CD1c-positive myeloid dendritic cell (primary cell): ENCODE data around the gene PSME2.

Experiments
- DNase-seq: peaks from one replicate; pipeline ENCODE4 v3.0.0-alpha.2; 2016; ENCODE audit errors: extremely low spot score

PSME2 gene

DNA sequence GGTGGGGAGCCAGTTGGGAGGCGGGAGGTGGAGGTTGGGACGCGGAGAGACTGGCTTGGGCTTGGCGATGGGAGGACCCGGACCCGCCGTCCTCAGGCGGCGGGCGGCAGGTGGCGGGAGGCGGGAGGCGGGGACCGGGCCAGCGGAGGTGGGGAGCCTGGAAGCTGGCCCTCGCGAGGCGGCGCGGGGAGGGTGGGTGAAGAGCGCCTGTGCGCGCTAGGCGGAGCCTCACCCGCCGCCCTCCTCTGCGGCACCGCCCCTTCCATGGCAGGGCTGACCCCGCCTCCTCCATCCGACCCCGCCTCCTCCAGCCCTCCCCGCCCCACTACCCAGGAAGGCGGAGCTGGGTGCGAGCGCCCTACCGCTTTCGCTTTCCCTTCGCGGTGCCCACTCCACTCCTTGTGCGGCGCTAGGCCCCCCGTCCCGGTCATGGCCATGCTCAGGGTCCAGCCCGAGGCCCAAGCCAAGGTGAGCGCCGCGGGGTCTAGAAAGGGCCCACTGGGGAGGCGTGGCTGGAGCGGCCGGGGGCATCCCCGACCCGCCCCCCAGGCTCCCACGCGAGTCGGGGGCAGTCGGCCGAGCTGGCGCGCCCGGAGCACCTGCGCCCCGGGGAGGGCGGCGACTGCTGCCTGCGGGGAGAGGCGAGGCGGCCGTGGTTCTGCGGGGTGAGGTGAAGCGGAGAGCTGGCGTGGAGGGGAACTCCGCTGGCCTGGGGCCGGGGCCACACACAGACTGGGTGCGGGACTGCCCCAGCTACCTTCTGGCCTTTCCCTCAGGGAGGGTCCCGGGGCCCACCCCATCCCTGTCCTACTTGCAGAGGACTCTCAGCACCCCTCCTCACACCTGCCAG, 10.4 kb downstream of the PSME2 start, which contains the start of gene PSME1:
Gene PSME1, plus strand, starts transcription at position 361 of the 850 bp plus-strand sequence. Its CDS starts 69 bp downstream, at position 430.
- DNase-seq = peak; percentile 95

DNA sequence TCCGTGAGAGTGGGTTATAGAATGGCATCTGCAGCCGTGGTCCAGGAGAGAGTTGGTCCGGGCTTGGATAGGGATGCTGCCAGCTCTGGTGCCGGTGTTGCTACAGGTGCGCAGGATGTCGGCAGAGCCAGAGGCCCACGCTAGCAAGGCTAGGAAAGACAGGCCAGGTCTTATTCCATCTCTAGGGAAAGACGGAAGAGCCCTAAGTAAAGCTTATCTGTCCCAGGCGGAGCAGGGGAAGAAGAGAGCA, 10.9 kb downstream of the PSME2 start:
- DNase-seq = no peak

DNA sequence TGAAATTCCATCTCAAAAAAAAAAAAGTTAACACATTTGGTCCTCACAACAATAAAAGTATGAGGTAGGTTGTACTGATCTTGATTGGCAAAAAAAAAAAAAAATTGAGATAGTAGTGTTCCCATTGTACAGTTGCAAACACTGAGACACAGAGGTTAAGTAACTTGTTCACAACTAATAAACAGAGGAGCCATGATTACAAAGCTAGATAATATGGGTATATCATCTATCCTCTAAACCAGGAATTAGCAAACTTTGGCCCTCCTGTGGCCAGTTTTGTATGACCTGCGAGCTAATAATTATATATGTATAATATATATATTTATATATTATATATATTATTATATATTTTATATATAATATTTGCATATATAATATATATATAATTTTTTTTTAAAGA, 12.7 kb downstream of the PSME2 start:
- no peak for DNase-seq

DNA sequence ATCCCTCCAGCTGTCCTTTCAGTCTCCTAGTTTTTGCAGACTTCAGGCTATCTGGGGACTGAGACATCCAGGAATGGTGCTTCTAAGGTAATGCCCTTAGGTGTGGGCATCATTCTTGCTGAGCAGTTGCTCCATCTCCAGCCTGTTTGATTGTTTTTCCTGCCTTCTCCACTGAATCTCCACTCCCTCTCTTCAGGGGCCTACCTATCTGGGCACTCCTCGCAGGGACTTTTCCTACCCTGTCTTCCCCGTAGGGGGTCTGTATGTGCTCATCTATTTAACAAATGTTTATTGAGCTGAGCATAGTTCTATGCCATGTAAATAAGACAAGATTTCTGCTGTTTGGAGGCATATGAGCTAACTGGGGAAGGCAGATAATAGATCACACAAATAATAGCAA, 13.4 kb downstream of the PSME2 start:
- no peak for DNase-seq

DNA sequence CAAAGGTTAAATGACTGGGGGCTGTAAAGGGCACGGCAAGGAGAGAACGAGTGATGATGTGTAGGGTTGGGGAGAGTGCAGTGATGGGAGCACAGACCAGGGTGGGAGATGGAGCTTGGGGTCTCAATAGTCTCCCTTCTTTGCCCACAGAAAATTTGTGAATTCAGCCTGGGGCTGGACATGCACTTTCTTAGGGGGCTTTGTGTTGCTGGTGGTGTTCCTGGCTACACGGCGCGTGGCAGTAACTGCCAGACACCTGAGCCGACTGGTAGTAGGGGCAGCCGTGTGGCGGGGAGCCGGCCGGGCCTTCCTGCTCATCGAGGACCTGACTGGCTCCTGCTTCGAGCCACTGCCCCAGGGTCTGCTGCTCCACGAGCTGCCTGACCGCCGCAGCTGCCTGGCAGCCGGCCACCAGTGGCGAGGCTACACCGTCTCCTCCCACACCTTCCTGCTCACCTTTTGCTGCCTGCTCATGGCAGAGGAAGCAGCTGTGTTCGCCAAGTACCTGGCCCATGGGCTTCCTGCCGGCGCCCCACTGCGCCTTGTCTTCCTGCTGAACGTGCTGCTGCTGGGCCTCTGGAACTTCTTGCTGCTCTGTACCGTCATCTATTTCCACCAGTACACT, 14.2 kb downstream of the PSME2 start:
- DNase-seq = no peak

DNA sequence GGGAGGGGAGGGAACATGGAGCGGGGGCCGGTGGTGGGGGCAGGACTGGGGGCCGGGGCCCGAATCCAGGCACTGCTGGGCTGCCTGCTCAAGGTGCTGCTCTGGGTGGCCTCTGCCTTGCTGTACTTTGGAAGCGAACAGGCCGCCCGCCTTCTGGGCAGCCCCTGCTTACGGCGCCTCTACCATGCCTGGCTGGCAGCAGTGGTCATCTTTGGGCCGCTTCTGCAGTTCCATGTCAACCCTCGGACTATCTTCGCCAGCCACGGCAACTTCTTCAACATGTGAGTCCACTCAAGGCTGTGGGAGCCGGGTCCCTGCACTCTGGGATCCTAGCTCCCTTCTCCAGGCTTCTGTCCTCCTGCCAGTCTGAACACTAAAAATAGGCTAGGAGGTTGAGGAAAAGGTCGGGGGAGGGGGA, 14.9 kb downstream of the PSME2 start:
- no peak for DNase-seq

DNA sequence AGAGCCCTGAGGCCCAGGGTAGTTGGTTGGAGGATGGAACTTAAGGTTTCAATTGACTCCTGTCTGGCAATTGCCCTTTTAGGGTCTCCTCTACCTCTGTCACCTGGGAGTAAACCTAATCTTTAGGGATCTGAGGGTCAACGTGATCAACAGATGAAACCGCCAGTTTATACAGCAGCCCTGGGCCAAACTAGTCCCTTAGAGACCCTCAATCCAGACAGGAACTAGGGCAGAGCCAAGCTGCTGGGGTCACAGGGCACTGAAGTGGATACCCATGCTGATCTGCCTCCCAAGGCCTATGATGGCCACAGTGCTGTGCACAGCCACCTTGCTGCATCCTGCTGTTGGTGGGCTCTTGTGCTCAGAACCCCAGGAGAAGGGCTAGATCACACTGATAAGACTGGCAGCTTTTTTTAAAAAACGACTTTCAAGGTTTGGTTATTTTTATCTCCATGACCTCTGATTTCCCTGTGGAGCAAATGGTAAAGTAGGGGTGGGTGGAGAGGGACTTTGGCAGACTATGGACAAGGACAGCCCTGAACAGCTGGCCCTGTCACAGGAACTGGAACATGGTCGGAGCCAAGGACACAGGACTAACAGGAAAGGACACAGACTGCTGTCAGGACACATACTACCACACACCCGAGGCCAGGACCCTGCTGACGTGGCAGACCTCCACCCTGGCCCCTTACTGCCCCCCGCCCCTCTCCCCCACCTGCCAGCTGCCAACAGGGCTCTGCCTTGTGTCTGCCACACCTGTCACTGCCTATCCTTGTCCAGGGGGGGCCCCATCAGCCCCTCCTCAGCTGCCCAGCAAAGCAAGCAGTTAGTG, 15.5 kb downstream of the PSME2 start:
- no peak for DNase-seq

DNA sequence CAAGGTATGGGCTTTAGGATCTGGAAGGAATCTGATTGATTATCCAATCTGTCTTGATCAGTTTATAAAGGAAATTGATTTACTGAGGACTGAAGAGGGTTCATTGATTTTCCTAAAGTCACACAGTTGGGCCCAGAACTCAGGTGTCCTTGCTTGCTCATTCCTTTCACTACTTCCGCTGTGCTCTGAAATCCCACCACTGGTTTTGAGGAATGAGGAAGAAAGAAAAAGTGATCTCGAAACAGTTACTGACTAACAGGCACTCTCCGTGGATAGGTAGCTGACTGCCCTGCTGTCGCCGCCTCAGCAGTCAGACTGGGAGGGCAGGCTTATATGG, 16.1 kb downstream of the PSME2 start, which contains the start of gene FITM1:
Gene FITM1, plus strand, starts transcription at position 280 of the 337 bp plus-strand sequence. CDS start 905 bp downstream, outside the sequence.
- peak; percentile 18 for DNase-seq

DNA sequence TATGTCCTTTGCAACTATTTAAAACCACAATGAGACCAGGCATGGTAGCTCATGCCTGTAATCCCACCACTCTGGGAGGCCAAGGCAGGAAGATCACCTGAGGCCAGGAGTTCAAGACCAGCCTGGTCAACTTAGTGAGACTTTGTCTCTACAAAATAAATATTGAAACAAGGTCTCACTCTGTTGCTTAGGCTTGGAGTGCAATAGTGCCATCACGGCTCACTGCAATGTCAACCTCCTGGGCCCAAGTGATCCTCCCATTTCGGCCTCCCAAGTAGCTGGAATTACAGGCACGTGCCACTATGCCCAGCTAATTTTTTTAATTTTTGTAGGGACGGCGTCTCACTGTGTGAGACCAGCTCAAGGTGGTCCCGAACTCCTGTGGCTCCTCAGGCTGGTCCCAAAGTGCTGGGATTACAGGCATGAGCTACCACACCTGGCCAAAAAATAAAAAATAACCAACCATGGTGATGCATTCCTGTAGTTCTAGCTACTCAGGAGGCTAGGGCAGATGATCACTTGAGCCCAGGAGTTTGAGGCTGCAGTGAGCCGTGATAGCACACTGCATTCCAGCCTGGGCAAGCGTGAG, 16.9 kb downstream of the PSME2 start:
- no peak for DNase-seq

DNA sequence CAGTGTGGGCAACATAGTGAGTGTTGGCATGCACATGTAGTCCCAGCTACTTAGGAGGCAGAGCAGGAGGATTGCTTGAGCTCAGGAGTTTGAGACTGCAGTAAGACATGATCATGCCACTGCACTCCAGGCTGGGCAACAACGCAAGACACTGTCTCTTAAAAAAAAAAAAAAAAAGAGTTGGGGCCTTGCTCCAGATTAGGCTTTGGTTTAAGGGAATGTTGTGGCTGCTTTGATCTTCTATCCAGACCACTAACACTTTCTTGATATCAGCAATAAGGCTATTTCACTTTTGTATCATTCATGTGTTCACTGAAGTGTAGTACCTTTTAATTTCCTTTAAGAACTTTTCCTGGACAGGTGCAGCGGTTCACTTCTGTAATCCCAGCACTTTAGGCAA, 18.7 kb downstream of the PSME2 start:
- no peak for DNase-seq

DNA sequence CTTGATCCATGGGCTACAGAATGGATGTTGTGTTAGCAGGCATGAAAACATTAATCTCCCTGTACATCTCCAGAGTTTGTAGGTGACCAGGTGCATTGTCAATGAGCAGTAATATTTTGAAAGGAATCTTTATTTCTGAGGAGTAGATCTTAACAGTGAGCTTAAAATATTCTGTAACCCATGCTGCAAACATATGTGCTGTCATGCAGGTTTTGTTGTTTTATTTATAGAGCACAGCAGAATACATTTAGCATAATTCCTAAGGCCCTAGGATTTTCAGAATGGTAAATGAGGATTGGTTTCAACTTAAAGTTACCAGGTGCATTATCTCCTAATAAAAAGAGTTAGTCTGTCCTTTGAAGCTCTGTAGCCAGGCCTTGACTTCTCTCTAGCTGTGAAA, 19.5 kb downstream of the PSME2 start:
- no peak for DNase-seq

DNA sequence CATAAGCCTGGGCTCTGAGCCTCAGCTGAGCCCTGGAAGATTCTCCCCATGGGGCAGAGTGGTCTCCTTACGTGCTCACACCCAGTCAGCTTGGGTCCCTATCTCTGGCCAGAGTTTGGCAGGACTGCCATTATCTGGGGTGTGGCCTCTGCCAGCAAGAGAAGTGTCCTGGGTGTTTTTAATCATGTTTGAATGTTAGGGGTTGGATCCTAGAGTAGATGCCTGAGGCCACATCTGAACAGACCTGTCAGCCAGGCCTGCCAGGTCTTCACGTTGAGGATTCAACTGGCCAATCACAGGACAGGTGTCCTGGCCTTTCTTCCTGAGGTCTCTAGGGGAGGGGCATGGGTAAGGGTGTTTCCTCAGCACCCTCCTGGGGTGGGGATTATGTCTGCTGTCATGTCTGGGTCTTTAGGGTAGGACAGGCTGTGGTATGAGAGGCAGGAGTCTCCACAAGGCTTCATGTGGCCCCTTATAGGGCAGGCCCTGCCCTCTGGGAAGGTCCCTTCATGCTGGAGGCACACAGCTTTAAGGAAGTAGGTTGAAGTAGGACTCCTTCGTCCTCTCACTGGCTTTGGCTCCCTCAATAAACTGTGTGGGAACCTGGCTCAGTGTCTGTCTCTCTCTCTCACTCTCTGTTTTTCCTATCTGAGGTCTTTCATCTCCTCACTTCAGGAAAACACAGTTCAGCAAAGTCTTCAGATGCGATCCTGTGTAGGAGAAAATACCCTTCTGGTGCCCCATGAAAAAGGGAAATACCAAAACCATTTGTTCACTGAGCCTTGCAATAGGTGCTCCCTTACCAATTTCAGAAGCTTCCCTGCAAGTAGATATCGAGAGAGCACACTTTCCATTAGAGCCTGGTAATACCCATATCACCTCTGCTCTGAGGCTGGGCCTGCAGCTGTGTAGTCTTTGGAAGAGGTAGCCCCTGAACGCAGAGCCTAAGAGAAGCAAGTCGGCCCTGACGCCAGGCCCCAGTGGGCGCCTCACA, 22.7 kb downstream of the PSME2 start:
- DNase-seq = no peak

DNA sequence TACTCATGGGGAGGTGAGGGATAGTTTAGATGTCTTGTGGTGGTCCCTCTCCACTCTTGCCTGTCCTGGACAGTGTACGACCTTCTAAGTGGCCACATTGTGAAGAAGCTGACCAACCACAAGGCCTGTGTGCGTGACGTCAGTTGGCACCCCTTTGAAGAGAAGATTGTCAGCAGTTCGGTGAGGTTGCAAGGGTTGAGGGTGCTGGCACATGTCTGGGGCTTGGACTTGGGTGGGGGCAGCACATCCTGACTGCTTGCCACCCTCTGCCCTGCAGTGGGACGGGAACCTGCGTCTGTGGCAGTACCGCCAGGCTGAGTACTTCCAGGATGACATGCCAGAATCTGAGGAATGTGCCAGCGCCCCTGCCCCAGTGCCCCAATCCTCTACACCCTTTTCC, 23.5 kb downstream of the PSME2 start:
- DNase-seq = no peak

DNA sequence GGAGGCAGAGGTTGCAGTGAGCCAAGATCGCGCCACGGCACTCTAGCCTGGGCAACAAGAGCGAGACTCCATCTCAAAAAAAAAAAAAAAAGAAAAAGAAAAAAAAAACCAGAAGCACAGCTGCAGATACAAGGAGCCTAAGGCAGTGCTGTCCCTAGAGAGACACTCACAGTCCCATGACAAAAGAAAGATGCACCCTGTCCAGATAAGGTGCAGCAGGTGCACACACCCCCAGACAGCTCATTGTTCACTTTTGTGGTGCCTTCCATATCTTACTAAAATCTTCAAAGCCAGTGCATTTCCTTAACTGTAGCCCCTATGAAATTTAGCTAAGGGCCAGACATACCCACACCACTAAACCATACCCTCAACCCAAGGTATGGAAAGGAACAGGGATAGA, 24.0 kb downstream of the PSME2 start:
- DNase-seq = no peak

DNA sequence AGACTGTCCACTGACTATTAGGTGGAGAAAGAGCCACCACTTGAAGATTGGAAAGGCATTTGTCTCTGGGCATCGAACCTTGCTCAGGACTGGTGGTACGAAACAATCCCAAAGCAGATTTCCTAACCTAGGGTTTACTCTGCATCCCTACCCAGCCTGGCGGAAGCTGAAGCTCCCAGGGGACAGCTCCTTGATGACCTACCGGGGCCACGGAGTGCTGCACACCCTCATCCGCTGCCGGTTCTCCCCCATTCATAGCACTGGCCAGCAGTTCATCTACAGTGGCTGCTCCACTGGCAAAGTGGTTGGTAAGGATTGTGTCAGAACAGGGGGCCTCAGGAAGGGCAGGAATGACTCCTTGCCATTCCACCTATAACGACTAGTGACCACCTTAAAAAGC, 25.2 kb downstream of the PSME2 start:
- DNase-seq = no peak

DNA sequence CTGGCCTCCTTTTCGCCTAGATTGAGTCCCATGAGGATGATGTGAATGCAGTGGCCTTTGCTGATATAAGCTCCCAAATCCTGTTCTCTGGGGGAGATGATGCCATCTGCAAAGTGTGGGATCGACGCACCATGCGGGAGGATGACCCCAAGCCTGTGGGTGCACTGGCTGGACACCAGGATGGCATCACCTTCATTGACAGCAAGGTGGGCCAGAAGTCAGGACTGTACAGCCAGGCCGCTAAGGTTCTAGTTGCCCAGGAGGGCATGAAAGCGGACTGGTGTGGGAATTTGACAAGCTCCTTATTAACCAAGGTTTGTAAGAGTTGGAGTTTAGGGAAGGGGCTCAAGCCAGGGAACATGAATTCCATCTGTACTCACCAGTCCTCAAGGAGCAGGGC, 26.7 kb downstream of the PSME2 start:
- DNase-seq = no peak

DNA sequence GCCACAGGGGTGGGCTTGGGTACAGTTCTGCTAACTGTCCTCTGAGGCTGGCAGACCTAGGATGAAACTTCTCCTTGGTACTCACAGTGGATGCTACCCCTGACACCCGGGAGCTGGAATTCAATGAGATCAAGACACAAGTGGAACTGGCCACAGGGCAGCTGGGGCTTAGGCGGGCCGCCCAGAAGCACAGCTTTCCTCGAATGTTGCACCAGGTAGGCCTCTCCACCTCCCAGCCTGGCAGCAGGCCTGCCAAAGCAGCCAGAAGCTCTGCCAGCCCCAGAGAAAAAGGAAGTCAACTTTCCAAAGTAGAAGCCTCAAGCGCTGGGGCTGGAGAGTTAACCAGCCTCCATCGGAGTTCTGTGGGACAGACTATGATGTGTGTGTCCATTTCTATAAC, 29.2 kb downstream of the PSME2 start:
- DNase-seq = no peak

DNA sequence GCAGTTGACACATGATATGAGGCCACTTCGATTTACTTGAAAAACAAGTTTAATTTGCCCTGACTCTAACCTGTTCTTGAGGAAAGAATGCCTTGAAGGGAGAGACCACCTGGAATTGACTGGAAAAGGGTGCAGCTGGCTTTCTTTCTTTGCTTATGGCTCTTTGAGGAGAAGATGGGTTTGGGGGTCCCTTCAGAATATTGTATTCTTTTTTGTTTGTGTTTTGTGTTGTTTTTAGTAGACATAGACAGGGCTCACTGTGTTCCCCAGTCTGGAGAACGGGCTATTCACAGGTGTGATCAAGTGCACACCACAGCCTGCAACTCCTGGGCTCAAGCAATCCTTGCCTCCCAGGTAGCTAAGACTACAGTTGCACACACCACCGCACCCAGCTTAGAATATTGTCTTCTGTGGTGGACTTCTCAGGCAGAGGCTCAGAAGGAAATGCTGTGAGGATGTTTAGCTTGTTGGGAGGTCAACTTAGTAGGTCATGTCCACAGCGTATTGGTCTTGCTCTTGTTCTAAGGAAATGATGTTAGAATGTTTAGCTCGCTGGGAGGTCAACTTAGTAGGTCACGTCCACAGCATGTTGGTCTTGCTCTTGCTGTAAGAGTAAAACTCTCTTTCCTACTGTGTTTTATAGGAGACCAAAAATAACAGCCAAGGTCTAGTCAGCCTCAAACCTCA, 30.1 kb downstream of the PSME2 start:
- DNase-seq = no peak

DNA sequence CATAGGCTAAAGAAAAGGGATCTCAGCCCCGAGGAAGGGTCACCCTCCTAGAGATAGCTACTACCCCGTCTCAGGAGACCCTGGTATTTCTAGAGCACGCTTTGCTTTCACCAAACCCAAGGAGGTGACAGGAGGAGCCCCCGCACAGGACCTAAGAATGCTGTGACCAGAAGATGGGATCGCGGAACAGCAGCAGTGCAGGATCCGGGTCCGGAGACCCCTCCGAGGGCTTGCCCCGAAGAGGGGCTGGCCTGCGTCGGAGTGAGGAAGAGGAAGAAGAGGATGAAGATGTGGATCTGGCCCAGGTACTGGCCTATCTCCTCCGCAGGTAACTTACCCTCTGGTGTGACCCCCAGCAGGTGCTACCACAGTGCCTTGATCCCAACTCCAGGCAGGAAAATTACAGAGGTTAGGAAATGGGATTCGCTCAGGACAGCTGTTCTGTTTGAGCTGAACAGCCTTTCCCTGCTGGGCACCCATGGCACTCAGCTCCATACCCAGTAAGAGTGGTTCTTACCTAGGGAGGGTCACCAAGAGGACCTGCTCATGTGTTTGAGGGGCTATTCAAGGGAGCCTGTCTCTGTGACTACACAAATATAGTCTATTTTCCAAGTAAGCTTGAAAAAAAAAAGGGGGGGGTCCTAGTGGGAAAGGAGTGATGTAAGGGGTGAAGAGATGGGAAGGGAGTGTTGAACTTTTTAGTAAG, 30.8 kb downstream of the PSME2 start:
- DNase-seq = no peak
